GM21381 (cell line): ENCODE measurements around the gene COL25A1.
"Not testable (repeated sequence)": the region's sequence is repeated elsewhere in the genome, so short reads cannot be mapped to it uniquely, and the experiment has no call there.

ENCODE experiments used
- ATAC-seq: cut with Tn5 transposase; IDR thresholded peaks from one replicate; pipeline ENCODE4 v1.9.1; 2021; ENCODE audit warnings: mild to moderate bottlenecking, moderate library complexity; ENCODE audit not compliant: unreplicated experiment

Gene COL25A1

GRCh38 chr4:109174224-109174953, 128.1 kb downstream of the COL25A1 start:
- no peak for ATAC-seq

DNA sequence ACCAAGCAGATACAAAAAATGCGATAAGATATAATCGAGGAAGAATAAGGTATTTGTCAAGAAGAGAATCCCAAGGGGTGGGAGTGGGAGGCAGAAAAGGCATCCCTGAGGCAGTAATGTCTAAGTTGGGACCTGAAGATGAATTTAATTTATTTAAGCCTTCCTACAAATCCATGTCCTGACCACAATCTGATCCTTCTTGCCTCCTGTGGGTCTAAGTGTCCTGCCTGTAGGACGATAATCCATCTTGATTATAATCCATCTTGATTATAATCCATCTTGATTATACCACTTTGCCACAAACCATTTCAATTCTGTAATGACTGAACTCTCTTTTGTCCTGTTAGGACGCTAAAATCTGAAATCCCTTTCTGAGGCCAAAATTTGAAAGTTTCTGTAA, 130.2 kb downstream of the COL25A1 start:
- no peak for ATAC-seq

DNA sequence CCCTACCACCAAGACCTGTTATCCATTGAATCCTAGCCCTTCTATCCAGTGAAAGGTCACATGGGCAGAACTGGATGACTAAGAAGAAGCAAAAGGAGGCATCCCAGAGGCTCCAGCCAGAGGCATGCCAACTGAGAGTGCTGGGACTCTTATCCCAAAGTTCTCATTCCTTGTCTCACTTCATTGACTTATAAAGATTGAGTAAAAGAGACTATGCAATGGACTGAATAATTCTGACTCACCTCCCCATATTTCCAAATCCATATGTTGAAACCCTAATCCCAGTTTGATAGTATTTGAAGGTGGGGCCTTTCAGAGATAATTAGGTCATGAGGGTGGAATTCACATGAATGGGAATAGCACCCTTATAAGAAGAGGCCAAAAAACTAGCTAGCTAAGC, 131.4 kb downstream of the COL25A1 start:
- ATAC-seq: no peak

GRCh38 chr4:109169170-109169569, 133.3 kb downstream of the COL25A1 start:
- no peak for ATAC-seq

- no peak for ATAC-seq
Measured at GRCh38 chr4:109166586-109166985, 135.9 kb downstream of the COL25A1 start.

GRCh38 chr4:109166126-109166525, 136.3 kb downstream of the COL25A1 start:
- no peak for ATAC-seq

DNA sequence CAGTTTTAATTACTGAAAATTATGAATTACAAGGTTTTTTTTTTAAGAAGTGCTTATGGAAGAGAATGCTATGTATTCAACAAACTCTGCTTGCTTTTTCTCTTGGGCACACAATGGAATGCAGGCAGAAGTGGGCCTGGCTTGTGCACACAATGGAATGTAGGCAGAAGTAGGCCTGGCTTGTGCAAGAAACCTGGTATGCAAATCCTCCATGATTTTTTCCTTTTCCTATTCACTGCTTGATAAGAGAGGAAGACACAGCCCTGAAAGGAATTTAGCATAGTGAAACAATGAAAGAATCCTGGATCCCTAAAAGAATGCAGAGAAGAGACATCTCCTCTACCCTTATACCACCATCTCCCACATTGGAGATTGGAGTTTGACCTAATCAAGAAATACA, 138.4 kb downstream of the COL25A1 start:
- no peak for ATAC-seq

GRCh38 chr4:109163493-109163892, 139.0 kb downstream of the COL25A1 start:
- no peak for ATAC-seq

DNA sequence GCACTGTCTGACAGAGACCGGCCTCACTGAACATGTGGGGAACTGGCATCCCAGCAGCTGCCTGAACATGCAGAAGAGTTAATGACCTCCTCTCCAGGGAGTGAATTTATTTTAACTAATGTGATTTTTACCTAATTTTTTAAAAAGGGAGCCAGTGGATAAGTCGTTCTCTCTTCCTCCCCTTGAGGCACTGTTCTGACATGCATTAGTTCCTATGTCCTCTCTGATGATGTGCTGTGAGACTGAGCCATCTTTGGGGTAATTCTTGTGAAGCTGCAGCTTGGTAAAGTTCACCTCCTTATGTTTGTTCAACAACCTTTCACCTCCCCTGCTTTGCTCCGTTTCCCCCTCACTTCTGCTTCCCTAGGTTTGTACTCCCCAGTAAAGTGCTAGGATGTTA, 139.7 kb downstream of the COL25A1 start:
- no peak for ATAC-seq

DNA sequence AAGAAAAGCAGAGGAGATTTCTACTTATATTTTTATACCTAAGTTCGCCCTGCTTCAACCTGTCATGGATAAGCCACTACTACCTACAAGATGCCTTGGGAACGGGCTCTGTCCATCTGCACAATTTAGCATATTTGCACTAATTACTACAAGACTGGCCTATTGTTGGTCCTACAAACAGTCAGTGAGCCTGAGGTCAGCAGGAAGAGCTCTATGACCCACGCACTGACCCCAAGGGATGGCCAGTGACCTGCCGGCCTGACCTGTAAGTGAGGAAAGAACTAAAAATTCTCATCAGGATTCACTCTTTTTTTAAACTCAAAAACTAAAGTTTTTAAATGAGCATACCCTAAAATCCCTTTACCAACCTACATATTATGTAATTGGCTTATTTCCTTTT, 142.0 kb downstream of the COL25A1 start:
- no peak for ATAC-seq

DNA sequence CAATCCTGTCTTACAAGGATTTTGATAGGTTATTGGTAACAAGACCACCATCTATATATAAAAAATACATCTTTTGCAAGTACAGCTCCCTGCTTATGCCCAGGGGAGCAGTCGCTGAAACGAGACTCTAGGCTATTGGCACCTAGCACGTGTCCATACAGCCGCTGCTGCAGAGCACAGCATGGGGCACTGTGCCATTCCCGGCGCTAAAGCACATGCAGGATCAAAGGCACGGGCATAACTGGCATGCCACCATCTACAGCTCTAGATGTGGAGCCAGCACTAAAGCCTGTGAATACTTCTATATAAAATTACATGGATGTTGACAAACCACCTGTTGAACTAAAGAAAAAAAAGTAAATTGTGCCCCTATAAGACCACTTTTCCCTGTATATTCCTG, 144.8 kb downstream of the COL25A1 start:
- ATAC-seq: no peak

GRCh38 chr4:109157205-109157604, 145.3 kb downstream of the COL25A1 start:
- no peak for ATAC-seq

- no peak for ATAC-seq
Measured at GRCh38 chr4:109156356-109156755, 146.1 kb downstream of the COL25A1 start.

DNA sequence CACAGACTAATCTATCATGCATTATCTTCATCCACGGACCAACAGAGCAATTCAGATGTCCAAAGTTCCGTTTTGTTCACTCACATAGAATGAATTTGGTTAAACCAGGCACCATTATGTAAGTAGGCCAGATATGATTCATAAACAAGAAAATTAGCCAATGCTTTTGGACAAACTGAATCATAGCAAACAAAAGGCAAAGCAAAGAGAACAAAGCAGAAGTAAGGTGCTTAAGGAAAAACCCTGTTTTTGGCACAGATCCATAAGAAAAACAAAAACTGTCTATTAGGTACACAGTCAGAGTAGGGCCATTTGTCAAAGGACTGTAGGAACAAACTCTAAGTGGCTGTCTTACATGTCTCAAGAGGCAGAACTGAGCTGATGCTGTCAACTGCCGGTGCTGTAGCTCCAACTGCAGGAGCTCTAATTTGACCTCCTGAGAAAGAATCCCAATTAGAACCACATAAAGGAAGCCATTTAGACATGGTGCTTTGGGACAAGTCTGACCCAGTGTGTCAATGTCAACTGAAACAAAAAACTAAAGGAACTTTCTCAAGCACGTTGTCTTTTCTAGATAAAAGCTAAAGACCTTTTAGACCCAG, 146.7 kb downstream of the COL25A1 start:
- ATAC-seq: no peak

DNA sequence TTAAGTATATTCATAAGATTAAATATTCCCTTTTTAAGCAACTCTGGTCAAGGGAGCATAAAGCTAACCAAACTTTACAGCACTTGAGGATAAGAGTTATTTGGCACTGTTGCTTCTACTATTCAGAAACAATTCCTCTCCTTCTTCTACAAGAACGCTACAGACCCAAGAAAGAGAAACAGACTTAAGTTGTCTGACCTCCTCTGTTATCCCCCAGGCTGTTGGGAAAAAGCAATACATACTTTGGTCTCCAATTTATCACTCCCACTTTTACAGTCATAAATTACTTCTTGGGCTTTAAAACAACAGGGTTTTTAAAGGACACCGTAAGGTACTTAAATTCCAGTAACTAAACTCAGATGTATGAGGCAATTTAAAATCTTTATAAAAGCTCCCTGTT, 147.4 kb downstream of the COL25A1 start:
- no peak for ATAC-seq

DNA sequence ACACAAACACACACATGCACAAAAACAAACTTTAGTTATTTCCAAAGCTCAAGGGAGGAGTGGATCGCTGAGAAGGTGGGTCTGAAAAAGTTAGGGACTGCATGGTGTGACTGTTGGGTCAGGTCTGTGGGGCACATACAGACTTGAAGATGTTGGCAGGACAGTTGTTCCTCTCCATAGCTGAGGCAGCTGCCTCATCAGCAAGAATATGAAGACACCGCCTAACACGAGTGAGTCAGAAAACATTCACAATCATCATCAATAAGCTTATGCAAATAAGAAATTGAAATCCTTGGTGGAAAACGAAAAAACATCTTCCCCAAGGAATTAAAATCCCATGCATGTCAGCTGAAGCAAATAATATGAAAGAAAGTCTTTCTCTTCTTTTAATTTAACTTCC, 148.0 kb downstream of the COL25A1 start:
- no peak for ATAC-seq

- ATAC-seq: no peak
Measured at GRCh38 chr4:109149836-109150235, 152.6 kb downstream of the COL25A1 start.

GRCh38 chr4:109148577-109149075, 153.8 kb downstream of the COL25A1 start:
- no peak for ATAC-seq

DNA sequence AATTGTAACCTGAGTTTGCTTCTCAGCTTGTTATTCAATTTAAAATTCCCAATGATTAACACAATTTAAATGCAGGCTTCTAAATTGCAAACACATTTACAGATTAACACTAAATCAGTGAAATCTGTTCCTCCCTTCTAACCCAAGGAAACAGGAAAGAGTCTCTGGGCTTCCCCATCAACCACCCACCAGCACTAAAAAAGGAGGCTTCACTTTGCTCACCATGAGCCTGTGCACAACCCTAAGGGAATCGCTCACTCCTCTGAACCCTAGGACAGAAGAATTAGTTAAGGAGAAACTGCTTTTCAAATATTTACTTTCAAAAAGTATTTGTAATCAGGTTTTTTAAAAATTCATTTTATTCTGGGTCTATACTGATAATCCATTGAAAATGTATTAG, 155.3 kb downstream of the COL25A1 start:
- ATAC-seq: no peak

- ATAC-seq: no peak
Measured at GRCh38 chr4:109146499-109146898, 156.0 kb downstream of the COL25A1 start.

DNA sequence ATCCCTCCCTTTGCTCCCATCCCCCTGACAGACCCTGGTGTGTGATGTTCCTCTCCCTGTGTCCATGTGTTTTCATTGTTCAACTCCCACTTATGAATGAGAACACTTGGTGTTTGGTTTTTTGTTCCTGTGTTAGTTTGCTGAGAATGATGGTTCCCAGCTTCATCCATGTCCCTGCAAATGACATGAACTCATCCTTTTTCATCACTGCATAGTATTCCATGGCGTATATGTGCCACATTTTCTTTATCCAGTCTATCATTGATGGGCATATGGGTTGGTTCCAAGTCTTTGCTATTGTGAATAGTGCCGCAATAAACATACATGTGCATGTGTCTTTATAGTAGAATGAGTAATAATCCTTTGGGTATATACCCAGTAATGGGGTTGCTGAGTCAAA, 164.3 kb downstream of the COL25A1 start:
- not testable (repeated sequence) for ATAC-seq

DNA sequence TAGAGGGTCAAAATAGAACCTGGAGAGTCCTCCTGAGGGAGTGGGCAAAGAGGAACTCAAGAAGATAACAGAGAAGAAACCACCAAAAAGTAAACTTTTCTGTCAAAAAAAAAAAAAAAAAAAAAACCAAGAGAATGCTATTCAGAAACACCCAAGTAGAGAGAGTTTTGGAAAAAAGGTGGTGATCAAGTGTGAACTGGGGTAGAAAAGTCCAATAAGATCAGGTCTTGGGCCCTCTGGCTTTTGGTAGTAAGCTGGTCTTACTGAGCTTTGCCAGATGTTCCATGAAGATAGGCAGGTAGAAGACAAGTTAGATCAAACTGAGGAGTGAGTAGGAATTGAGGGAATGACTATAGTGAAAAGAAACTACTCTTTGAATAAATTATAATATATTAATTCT, 167.5 kb downstream of the COL25A1 start:
- no peak for ATAC-seq

DNA sequence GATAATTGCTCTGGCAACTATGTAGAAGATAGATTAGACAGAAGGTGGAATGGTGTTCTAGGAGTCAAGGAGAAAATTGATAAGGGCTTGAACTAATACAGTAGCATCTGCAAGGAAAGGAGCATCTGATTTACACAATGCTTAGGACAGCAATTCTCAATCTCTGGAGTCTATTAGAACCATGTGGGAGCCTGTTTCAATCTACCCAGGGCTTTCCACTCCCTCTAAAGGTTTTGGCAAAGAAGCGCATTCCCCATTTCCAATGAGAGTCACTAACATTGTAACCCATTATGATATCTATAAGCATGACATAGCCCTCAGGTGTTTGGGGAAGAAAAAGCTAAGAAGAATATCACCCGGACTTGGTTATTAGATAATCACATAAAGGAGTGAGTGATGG, 168.2 kb downstream of the COL25A1 start:
- ATAC-seq: no peak
